ENCODE measurements around the gene AGO4. TPM values are rescaled to one million over a fixed set of nuclear protein-coding genes. Genes with fewer than 3 reads are reported as not detected.

Gene AGO4
- 23.5 and 35.4 TPM in 2 replicates for total RNA-seq

DNA sequence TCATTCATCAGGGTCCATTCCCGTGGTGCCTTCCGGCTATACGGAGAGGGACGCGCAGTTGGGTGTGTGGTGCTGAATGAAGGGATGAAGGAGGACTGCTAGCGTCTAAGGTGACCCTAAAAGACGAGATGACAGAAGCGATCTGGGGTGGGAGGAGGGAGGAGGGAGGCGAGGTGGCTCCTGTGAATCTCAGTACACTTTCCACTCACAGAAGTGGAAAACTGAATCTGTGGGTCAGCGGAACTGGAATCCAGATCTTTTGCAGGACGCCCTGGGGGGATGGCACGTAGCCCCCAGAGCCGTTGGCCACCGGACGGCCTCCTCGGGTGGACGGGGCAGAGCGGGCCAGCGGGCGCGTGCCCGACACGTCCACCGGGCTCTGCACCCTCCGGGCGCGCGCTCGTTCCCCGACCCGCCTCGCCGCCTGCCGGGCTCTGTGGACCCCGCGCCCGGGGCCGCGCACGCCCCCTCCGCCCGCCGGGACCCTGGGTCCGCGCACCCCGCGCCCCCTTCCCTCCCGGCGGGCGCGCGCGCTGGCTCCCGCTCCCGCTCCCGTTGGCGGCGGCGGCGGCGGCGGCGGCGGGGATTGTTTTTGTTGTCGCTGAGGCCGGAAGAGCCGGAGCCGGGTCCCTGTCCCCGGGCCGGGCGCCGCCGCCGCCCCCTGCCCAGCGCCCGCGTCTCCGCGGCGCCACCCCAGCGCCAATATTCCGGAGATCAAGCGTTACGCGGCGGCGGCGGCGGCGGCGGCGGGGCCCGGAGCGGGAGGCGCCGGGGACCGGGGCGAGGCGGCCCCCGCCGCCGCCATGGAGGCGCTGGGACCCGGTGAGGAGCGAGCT, at the start of gene AGO4:
TSS of gene AGO4 (plus strand) at position 403 of the 836 bp plus-strand sequence. CDS start at position 804, 401 bp downstream.

DNA sequence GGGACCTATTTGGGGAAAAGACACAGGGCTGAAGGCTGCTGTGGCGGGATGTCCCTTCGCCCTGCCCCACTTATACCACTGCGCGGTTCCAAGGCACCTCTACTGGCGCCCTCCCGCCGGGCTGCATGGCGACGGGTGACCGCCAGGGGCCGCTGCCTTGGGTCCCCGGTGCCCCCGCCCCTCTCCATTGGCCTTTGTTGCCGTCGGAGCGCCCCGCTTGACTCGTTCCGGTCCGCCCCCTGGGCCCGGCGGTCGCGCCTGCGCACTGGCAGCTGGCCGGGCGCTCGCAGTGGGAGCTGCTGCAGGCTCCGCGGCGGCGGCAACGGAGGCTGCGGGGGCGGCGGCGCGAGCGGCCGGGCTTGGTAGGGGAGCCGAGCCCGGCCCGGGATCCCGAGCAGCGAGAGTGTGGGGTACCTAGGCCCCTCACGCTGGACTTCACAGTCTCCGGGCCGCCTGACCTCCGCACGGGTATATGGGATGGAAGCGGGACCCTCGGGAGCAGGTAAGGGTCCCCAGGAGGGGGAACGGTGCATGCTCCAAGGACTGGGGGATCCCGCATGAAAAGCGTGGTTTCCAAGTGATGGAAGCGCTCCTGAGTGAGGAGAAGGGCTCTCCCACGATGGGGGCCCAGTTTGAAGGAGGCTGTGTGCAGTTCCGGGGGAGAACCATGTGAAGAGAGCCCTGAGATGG, 75.3 kb downstream of the AGO4 start, which contains the start of gene AGO1:
TSS of gene AGO1 (plus strand) at position 265 of the 690 bp plus-strand sequence. CDS start at position 478, 213 bp downstream.

Other genes starting within 250 kb of the AGO4 start
- gene TFAP2E, start 234.7 kb upstream of the AGO4 start, total RNA-seq, result 0.06 TPM in 1 of 2 replicates, not detected in the other
- gene PSMB2, start 166.5 kb upstream of the AGO4 start, total RNA-seq, result 16.2 and 23.3 TPM in 2 replicates
- 16.2 and 22.3 TPM in 2 replicates for gene C1orf216, start 89.1 kb upstream of the AGO4 start, total RNA-seq
- 15.5 and 24.4 TPM in 2 replicates for gene CLSPN, start 38.0 kb upstream of the AGO4 start, total RNA-seq
- 4.9 and 18.3 TPM in 2 replicates for gene AGO1, start 75.2 kb downstream of the AGO4 start, total RNA-seq
- 4.4 and 31.0 TPM in 2 replicates for gene AGO3, start 123.1 kb downstream of the AGO4 start, total RNA-seq